B cell (primary cell): ENCODE data around the gene RPL18. TPM values are rescaled to one million over a fixed set of nuclear protein-coding genes. Genes with fewer than 3 reads are reported as not detected.
A peak's percentile ranks its signal among the peaks of the same experiment; 100 is the strongest.

Experiments used
- ATAC-seq: fragments of 200-7000 bp; cut with Tn5 transposase; one replicate; pipeline ENCODE4 v1.10.0; 2021; ENCODE audit warnings: low read depth, mild to moderate bottlenecking, moderate number of reproducible peaks, moderate library complexity
- CTCF ChIA-PET: fragments of 350-600 bp; sonication (Branson Sonifier 250); formaldehyde crosslinking; loops from one replicate; lab custom pipeline; 2021; ENCODE audit warnings: antibody characterized with exemption, inconsistent platforms; lab: Charles Lee
- POLR2A ChIA-PET: fragments of 350-600 bp; sonication (Branson Sonifier 250); formaldehyde crosslinking; loops from one replicate; lab custom pipeline; 2021; ENCODE audit warnings: antibody characterized with exemption; lab: Charles Lee
- DNase-seq: peaks from one replicate; pipeline ENCODE4 v3.0.0; 2013
- H2AFZ ChIP-seq: 2 replicates; pipeline ENCODE4 v1.6.1; 2012; ENCODE audit warnings: mild to moderate bottlenecking, low read depth, low read length; ENCODE audit not compliant: insufficient read depth, poor library complexity, severe bottlenecking
- H3K27ac ChIP-seq, 2 donors: 1 replicate in 1 of 2; 2 replicates in 1 of 2; pipeline ENCODE4 v1.5.1; 2012 to 2013; ENCODE audit warnings: low read length in 2 of 2, mild to moderate bottlenecking in 2 of 2, moderate library complexity in 1 of 2
- H3K27me3 ChIP-seq, 4 experiments: fragments of 200-600 bp in 1 of 4; sonication (generic) in 1 of 4; replicated peaks in 1 of 4; 1 replicate in 2 of 4; 2 replicates in 2 of 4; pipeline versions ENCODE4 v1.6.1 to v1.7.0; 2013 to 2016; ENCODE audit warnings: low read length in 3 of 4, mild to moderate bottlenecking in 2 of 4, mixed read lengths in 1 of 4, moderate library complexity in 1 of 4; ENCODE audit not compliant: insufficient read depth in 4 of 4, control insufficient read depth in 3 of 4; ENCODE audit errors: control extremely low read depth in 1 of 4
- H3K36me3 ChIP-seq, 2 experiments: replicated peaks in 1 of 2; 1 replicate in 1 of 2; 2 replicates in 1 of 2; pipeline versions ENCODE4 v1.6.1 to v1.7.1; 2013; ENCODE audit warnings: low read length in 1 of 2; ENCODE audit not compliant: insufficient read depth in 2 of 2, control insufficient read depth in 1 of 2; ENCODE audit errors: control extremely low read depth in 1 of 2, extremely low read depth in 1 of 2
- H3K4me1 ChIP-seq, 2 donors: fragments of 200-600 bp in 1 of 2; sonication (generic) in 1 of 2; 1 replicate in 1 of 2; 2 replicates in 1 of 2; pipeline versions ENCODE4 v1.5.1 to v1.6.1; 2013 to 2017; ENCODE audit warnings: low read length in 2 of 2; ENCODE audit not compliant: control insufficient read depth in 2 of 2, insufficient read depth in 2 of 2
- H3K4me2 ChIP-seq: replicated peaks from 2 replicates; pipeline ENCODE3; 2012; ENCODE audit warnings: mild to moderate bottlenecking, low read depth, low read length; ENCODE audit not compliant: poor library complexity, severe bottlenecking
- H3K4me3 ChIP-seq, 5 experiments: fragments of 200-600 bp in 1 of 5; sonication (generic) in 1 of 5; 1 replicate in 3 of 5; 2 replicates in 2 of 5; pipeline versions ENCODE4 v1.5.1 to v1.7.0; 2011 to 2016; ENCODE audit warnings: low read length in 4 of 5, mild to moderate bottlenecking in 4 of 5, low read depth in 2 of 5, control low read depth in 1 of 5, moderate library complexity in 1 of 5; ENCODE audit not compliant: insufficient read depth in 1 of 5; ENCODE audit errors: control extremely low read depth in 1 of 5, extremely low read depth in 1 of 5
- H3K79me2 ChIP-seq: fragments of 200-600 bp; sonication (generic); one replicate; pipeline ENCODE4 v1.6.0; 2016; ENCODE audit warnings: low read length; ENCODE audit not compliant: control insufficient read depth, insufficient read depth
- H3K9ac ChIP-seq: fragments of 200-600 bp; sonication (generic); 2 replicates; pipeline ENCODE4 v1.6.1; 2017; ENCODE audit warnings: mild to moderate bottlenecking, low read length, moderate library complexity
- H3K9me3 ChIP-seq, 3 donors: one replicate each; pipeline versions ENCODE4 v1.6.1 to v1.7.1; 2013; ENCODE audit warnings: low read length in 2 of 3; ENCODE audit not compliant: control insufficient read depth in 2 of 3, insufficient read depth in 1 of 3; ENCODE audit errors: control extremely low read depth in 1 of 3
- H4K20me1 ChIP-seq: 2 replicates; pipeline ENCODE4 v1.6.0; 2012; ENCODE audit warnings: mild to moderate bottlenecking, low read length; ENCODE audit not compliant: insufficient read depth, control insufficient read depth, poor library complexity, severe bottlenecking
- H3K27ac Mint-ChIP-seq: one replicate; pipeline ENCODE4 v1.8.0; 2021; ENCODE audit warnings: mixed read lengths
- H3K27me3 Mint-ChIP-seq: one replicate; pipeline ENCODE4 v1.8.0; 2021; ENCODE audit warnings: mixed read lengths
- H3K4me1 Mint-ChIP-seq: one replicate; pipeline ENCODE4 v1.8.0; 2021; ENCODE audit warnings: mixed read lengths
- H3K4me3 Mint-ChIP-seq: one replicate; pipeline ENCODE4 v1.8.0; 2021; ENCODE audit warnings: mixed read lengths
- H3K9me3 Mint-ChIP-seq: one replicate; pipeline ENCODE4 v1.8.0; 2022; ENCODE audit warnings: mixed read lengths; ENCODE audit not compliant: insufficient read depth
- EZH2 ChIP-seq: IDR thresholded peaks from 2 replicates; pipeline ENCODE4 v1.6.1; 2012; ENCODE audit warnings: borderline replicate concordance, low read depth, mild to moderate bottlenecking, moderate library complexity, low read length; ENCODE audit not compliant: insufficient read depth, poor library complexity, severe bottlenecking
- WGBS: methylation state at CpG from one replicate; pipeline ENCODE4 v1.1.5; 2013; ENCODE audit warnings: missing lambda C conversion rate; ENCODE audit not compliant: insufficient coverage; 5-methylcytosine and 5-hydroxymethylcytosine counted together
- intact Hi-C: fragments of 100-400 bp; cut with micrococcal nuclease; formaldehyde crosslinking; loops from one replicate; pipeline ENCODE4 v1.10.0; 2022
- polyA plus RNA-seq: library from polyadenylated mRNA; depleted of rRNA; stranded (reverse); fragments of >200 nt; gene quantifications from 2 replicates; pipeline ENCODE4 v1.2.3, GENCODE V29; 2012
- total RNA-seq, 2 donors: library from RNA; stranded (reverse); fragments of 120-200 nt in 1 of 2; gene quantifications; 1 replicate in 1 of 2; 2 replicates in 1 of 2; pipeline versions ENCODE4 v1.2.3 to v1.2.4, GENCODE V29; 2013 to 2022
- TF ChIP-seq, protein P1 (sequence below): fragments of 200-600 bp; IDR thresholded peaks from one replicate; pipeline ENCODE4 v1.8.0; 2022; ENCODE audit warnings: antibody characterized with exemption, mild to moderate bottlenecking

RPL18 gene
- total and polyA plus RNA-seq, 2 donors (not counting 1 experiment from before 2014, with no cell fraction given), result 2,248 to 4,393 TPM

- H3K36me3 ChIP-seq, result no peaks in the 10 kb centered on the region
- POLR2A ChIA-PET, result interaction anchor here (0.6 to 1.2 kb wide), 4 partner anchors 10 to 317 kb away, joined by 5 to 12 read pairs (median 8); partner anchors contain the start of gene FTL
- intact Hi-C loops, result no loop called here
- DNase-seq, result no peak
- no peak overlapping the region for H2AFZ ChIP-seq
- no CpG with 5 or more reads among the region's 2 CpGs for WGBS
- no peak overlapping the region for H3K4me2 ChIP-seq
- peaks cover 26% of the 10 kb centered on the region for H3K79me2 ChIP-seq
- Mint-ChIP-seq H3K9me3 (no peaks in the 10 kb centered on the region), H3K4me1 (peaks cover 52% of the 10 kb centered on the region), H3K27ac (peak overlapping the region; percentile 87), H3K4me3 (peak overlapping the region; percentile 59), H3K27me3 (no peaks in the 10 kb centered on the region)
- peak overlapping the region in 1 of 2 donors; percentile 48 for H3K27ac ChIP-seq
- TF ChIP-seq EZH2, result no peak
- TF ChIP-seq, protein P1, sequence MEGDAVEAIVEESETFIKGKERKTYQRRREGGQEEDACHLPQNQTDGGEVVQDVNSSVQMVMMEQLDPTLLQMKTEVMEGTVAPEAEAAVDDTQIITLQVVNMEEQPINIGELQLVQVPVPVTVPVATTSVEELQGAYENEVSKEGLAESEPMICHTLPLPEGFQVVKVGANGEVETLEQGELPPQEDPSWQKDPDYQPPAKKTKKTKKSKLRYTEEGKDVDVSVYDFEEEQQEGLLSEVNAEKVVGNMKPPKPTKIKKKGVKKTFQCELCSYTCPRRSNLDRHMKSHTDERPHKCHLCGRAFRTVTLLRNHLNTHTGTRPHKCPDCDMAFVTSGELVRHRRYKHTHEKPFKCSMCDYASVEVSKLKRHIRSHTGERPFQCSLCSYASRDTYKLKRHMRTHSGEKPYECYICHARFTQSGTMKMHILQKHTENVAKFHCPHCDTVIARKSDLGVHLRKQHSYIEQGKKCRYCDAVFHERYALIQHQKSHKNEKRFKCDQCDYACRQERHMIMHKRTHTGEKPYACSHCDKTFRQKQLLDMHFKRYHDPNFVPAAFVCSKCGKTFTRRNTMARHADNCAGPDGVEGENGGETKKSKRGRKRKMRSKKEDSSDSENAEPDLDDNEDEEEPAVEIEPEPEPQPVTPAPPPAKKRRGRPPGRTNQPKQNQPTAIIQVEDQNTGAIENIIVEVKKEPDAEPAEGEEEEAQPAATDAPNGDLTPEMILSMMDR, result no peak
- H4K20me1 ChIP-seq, result no peaks in the 10 kb centered on the region
- no peak overlapping the region for H3K9ac ChIP-seq
- no peaks in the 10 kb centered on the region for H3K27me3 ChIP-seq
- peaks cover 23 to 48% of the 10 kb centered on the region in 2 donors for H3K4me1 ChIP-seq
- no peak for ATAC-seq
- H3K9me3 ChIP-seq, result peaks cover 0 to 8% (median 0%) of the 10 kb centered on the region in 3 donors
- CTCF ChIA-PET, result interaction anchor here (0.7 to 2.7 kb wide), 6 partner anchors 14 to 629 kb away, joined by 3 to 20 read pairs (median 4); no protein-coding TSS in a partner anchor
- H3K4me3 ChIP-seq, result no peak overlapping the region
These were observed 29.2 kb upstream of the RPL18 start for GRCh38 chr19:48648134-48648533.

- peak overlapping the region; percentile 92 for H3K27ac Mint-ChIP-seq
- no peaks in the 10 kb centered on the region for H3K9me3 Mint-ChIP-seq
- H3K27ac ChIP-seq, result peak overlapping the region; percentile 74 to 80
- 0% methylated on average over 5 of the region's 10 CpGs for WGBS
- H4K20me1 ChIP-seq, result no peaks in the 10 kb centered on the region
- no peaks in the 10 kb centered on the region for H3K27me3 ChIP-seq
- intact Hi-C loops, result loop anchor here (1.0 to 2.0 kb wide), 9 partner anchors 8 to 319 kb away; partner anchors contain the start of gene FTL
- ChIA-PET POLR2A (interaction anchor here (0.6 to 2.4 kb wide), 8 partner anchors 9 to 347 kb away, joined by 3 to 22 read pairs (median 8); partner anchors contain the start of genes DBP, GYS1, RPL18 and RUVBL2), CTCF (interaction anchor here (1.0 to 3.5 kb wide), 9 partner anchors 10 to 324 kb away, joined by 3 to 51 read pairs (median 9); partner anchors contain the start of gene DBP)
- peaks cover 0 to 8% (median 0%) of the 10 kb centered on the region in 3 donors for H3K9me3 ChIP-seq
- H2AFZ ChIP-seq, result peak overlapping the region; percentile 97
- no peak for ATAC-seq
- no peaks in the 10 kb centered on the region for H3K27me3 Mint-ChIP-seq
- H3K4me1 ChIP-seq, result peaks cover 23 to 45% of the 10 kb centered on the region in 2 donors
- peaks cover 38% of the 10 kb centered on the region for H3K79me2 ChIP-seq
- TF ChIP-seq EZH2, result no peak
- TF ChIP-seq, protein P1, result no peak
- peak overlapping the region in 4 of 5 experiments; percentile 53 to 95 (median 76) for H3K4me3 ChIP-seq
- no peaks in the 10 kb centered on the region for H3K36me3 ChIP-seq
- H3K4me2 ChIP-seq, result peak overlapping the region; percentile 99
- H3K4me1 Mint-ChIP-seq, result peaks cover 49% of the 10 kb centered on the region
- H3K4me3 Mint-ChIP-seq, result peak overlapping the region; percentile 96
- H3K9ac ChIP-seq, result peak overlapping the region; percentile 87
- peak; percentile 46 for DNase-seq
These were observed 27.8 kb upstream of the RPL18 start for GRCh38 chr19:48646722-48647216.
